Activated CD4-positive, CD25-positive, alpha-beta regulatory T cell treated with anti-CD3 and anti-CD28 coated beads, Interleukin-2, amount 50 U/mL, for 16 hours (primary cell): ENCODE measurements around the gene BRWD1.
"Not testable (repeated sequence)": the region's sequence is repeated elsewhere in the genome, so short reads cannot be mapped to it uniquely, and the experiment has no call there.

ENCODE experiments used
- DNase-seq: peaks from one replicate; pipeline ENCODE4 v3.0.0-alpha.2; 2020; ENCODE audit warnings: low read depth, low spot score

BRWD1 gene

DNA sequence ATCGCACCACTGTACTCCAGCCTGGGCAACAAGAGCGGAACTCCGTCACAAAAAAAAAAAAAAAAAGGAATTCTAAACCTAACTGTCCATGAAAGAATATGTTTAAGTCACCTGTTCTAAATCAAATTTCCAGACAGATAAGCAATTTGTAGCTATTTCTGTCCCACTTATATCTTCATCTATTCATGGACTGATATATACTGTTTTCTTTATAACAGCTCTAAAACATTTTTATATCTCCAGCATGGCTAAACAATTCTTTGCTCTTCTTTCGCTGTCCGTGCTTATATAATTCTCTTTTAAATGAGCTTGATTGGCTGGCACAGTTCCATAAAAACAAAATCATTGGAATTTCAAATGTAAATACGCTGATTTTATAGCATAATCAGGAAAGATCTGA is 30.5 kb downstream of the BRWD1 start:
- DNase-seq, result no peak

- no peak for DNase-seq
Measured at GRCh38 chr21:39281853-39282252, 31.6 kb downstream of the BRWD1 start.

GRCh38 chr21:39281207-39281606 is 32.2 kb downstream of the BRWD1 start:
- no peak for DNase-seq

- DNase-seq, result no peak
Measured at GRCh38 chr21:39269620-39270019, 43.8 kb downstream of the BRWD1 start.

GRCh38 chr21:39265603-39266002 is 47.8 kb downstream of the BRWD1 start:
- DNase-seq, result no peak

- no peak for DNase-seq
Measured at GRCh38 chr21:39263372-39263771, 50.1 kb downstream of the BRWD1 start.

- DNase-seq, result no peak
Measured at GRCh38 chr21:39258207-39258606, 55.2 kb downstream of the BRWD1 start.

DNA sequence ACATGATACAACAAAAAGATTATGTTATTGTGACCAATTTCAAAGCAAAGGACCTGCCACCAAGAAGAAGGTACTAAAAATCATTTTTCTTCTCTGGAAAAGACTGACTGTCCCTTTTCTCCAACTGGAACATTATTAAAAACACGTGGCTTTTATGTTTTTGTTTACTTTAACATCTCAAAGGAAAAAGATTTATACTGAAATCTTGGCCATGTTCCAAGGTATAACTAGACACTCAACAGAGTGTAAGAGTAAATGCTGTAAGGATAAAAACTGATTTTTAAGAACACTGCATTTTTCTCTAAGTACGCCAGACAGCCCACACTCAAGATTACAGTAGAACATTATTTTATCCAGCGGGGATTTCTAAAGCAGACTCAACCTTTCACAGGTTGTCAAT is 62.1 kb downstream of the BRWD1 start:
- no peak for DNase-seq

DNA sequence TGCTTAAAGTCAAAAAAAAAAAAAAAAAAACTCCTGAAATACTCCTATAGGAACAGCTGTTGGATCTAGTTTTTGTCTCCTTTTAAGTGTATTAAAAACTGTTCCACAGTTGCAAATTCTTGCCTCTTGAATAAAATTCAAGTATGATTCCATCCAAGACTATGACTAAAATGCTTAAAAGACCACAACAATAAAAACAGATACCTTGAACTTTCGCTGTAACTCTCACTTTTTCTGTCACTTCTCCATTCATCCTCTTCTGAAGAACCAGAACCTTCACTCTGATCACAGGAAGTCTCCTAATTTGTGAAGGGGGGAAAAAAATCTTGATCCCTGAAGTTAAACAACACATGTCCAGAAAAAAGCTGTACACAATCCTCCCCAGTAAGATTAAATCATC is 75.2 kb downstream of the BRWD1 start:
- no peak for DNase-seq

GRCh38 chr21:39232861-39233291 is 80.6 kb downstream of the BRWD1 start:
- DNase-seq, result no peak

DNA sequence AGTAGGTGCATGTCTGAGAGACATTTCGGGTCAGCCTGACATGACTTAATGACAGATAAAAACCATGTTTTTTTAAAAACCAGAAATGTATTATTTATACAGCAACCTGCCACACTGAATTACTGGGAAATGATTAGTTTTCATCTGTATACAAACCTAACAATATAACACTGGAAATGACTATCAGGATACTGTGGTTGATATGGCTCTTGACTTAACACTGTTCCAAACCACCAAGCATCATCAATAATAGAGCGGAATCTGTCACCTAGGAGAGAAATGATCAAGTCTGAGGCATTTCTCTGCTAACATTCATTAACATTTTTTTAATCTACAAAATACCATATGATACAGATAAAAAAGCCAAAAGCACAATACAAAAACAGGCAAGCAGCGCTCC is 88.5 kb downstream of the BRWD1 start:
- DNase-seq, result no peak

DNA sequence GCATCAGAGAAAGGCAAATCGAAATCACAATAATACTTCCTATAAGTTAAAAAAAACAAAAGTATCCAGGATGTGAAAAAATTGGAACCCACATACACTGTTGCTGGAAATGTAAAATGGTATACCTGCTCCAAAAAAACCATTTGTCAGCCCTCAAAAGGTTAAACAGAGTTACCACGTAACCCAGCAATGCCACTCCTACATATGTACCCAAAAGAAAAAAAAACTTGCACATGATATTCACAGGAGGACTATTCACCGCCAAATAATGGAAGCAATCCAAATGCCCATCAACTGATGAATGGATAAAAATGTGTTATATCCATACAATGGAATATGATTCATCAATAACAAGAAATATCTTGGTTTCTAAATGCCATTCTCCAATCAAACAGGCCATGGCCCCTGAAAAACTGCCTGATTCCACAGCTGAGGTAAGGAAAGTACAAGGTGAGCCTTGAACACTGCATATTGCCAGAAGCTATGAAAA is 91.4 kb downstream of the BRWD1 start:
- no peak for DNase-seq

GRCh38 chr21:39221282-39221996 is 92.0 kb downstream of the BRWD1 start:
- DNase-seq, result no peak

- not testable (repeated sequence) for DNase-seq
Measured at GRCh38 chr21:39220875-39221274, 92.6 kb downstream of the BRWD1 start.

DNA sequence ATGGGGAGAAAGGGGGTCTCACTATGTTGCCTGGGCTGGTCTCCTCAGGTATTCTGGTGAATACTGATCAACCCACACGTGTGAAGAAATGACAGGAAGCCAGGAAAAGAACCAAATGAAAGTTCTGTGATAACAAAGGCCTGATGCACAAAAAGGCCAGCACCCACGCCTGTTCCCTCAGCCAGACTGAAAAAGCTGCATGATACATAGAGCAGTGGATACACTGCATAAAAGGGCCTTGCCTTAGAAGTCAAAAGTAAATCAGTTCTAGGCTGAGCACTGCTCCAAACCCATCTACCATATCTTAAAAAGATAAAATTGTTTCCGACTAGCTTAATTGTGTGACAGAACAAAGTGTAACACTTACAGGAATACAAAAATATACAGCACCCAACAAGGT is 93.3 kb downstream of the BRWD1 start:
- DNase-seq, result no peak

DNA sequence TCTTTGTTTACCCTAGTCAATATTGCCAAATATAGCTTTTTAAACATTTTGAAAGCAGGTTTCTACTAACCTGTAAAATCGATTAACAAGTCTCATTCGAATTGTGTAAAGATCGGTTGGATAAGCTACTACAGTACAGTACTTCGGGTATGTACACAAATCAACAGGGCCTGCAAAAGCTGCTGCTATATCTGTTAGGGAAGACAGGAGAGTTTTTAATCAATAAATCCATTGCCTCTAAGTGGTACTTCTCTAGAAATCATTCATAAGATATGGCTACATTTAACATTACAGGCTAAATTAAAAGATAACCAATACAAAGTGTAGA is 95.4 kb downstream of the BRWD1 start:
- no peak for DNase-seq

DNA sequence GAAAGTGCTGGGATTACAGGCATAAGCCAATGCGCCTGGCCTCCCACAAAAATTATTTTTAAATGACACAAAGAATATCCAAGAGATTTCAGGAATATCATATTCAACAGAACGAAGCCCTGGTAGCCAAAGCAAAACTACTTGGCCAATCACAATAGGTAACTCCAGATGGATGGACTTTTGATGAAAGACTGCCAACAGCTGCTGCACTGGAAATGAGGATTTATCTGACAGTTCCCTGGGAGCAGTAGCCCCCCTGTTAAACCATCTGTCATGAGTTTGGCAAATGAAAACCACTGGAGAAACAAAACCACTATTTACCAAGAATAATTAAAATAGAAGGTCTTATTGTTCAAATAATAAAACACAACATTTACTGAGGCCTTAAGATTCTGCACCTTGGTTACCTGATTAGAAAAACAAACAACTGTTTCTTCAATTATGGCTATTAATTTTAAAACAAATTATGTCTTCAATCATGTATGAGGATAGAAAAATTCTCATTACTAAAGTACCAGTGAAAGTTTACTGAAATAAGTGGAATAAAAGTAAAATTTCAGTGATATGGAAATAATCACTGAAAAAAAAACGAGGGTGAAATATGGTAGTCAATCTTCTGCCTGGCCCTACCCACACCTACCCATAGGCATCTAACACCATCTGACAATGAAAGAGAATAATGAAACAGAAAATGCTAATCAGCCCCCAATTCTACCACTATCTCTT is 95.9 kb downstream of the BRWD1 start:
- no peak for DNase-seq

DNA sequence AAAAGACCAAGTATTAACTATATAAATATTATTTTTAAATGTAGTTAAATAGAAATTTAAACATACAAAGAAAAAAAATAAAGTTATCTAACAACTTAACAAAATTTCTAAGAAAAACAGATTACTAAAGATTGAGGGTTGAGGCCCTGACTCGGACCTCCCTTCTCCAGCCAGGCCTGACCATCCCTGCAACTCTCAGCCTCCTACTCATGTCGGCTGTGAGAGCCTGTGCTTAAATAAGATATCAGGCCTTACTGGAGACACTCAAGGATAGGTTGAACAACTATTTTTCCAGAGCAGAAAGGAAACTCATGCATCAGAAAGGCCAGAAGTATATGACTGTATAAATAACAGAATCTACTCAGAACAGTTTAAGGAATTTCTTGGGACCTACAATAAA is 97.1 kb downstream of the BRWD1 start:
- DNase-seq, result no peak

GRCh38 chr21:39215078-39215477 is 98.4 kb downstream of the BRWD1 start:
- DNase-seq, result no peak

GRCh38 chr21:39209334-39209688 is 104.1 kb downstream of the BRWD1 start:
- DNase-seq, result no peak

DNA sequence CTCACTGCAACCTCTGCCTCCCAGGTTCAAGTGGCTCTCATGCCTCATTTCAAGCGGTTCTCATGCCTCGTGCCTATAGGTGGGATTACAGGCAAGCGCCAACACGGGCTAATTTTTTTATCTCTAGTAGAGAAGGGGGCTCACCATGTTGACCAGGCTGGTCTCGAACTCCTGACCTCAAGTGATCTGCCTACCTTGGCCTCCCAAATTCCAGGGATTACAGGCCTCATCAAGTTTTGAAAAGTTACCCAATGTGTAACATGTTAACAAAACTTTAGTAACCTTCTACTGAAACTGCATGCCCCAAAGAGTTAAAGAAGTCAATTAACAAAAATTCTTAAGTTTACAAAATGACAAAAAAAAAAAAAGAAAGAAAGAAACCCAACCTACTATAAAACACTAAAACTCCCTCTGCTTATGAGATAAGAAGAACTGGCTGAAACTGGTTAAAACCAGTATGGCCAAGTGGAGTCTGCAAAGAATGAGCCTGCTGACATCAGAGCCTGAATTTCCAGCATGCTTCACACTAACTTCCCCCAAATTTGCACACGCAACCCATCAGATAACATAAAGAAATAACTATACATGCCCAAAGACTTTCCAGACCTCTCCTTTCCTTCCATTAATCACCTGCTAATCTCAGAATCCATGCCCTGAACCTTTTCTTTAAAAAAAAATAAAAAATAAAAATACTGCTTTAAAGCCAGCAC is 104.7 kb downstream of the BRWD1 start:
- DNase-seq, result no peak

- DNase-seq, result no peak
Measured at GRCh38 chr21:39204134-39204533, 109.3 kb downstream of the BRWD1 start.

GRCh38 chr21:39198800-39199199 is 114.6 kb downstream of the BRWD1 start:
- DNase-seq, result no peak
